ENCODE results near the gene GLCE. TPM values are rescaled to one million over a fixed set of nuclear protein-coding genes. Genes with fewer than 3 reads are reported as not detected.

The GLCE gene
- total and polyA plus RNA-seq, 10 donors: 2.8 to 13.3 (median 8.9) TPM

DNA sequence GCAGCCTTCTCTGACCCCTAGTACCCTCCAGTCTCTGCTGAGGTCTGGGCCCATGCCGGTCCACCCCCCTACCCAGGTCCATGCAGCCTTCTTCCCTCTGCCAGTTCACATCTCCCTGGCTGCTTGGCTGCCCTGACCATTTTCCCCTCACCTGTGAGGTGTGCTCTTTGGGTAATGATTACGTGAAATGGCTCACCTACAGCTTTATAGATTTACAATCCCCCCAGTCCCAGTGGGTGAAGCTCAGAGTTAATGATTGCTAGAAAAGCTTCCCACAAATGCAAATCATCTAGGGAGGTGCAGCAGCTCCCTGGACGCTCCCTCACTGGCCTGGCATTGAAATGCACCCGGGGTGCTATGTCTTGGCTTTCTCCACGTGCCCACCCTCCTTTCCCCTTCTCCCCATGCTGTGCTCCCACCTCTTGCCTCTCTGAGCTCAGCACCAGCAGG, 157.0 kb downstream of the GLCE start:
- no peaks in the 10 kb centered on the region for H3K9me3 ChIP-seq
- TF ChIP-seq POLR2AphosphoS5 (IDR thresholded peaks at IDR 0.05) (no peak), POLR2A (IDR thresholded peaks at IDR 0.05) (no peak)
- TF ChIP-seq, protein P1, sequence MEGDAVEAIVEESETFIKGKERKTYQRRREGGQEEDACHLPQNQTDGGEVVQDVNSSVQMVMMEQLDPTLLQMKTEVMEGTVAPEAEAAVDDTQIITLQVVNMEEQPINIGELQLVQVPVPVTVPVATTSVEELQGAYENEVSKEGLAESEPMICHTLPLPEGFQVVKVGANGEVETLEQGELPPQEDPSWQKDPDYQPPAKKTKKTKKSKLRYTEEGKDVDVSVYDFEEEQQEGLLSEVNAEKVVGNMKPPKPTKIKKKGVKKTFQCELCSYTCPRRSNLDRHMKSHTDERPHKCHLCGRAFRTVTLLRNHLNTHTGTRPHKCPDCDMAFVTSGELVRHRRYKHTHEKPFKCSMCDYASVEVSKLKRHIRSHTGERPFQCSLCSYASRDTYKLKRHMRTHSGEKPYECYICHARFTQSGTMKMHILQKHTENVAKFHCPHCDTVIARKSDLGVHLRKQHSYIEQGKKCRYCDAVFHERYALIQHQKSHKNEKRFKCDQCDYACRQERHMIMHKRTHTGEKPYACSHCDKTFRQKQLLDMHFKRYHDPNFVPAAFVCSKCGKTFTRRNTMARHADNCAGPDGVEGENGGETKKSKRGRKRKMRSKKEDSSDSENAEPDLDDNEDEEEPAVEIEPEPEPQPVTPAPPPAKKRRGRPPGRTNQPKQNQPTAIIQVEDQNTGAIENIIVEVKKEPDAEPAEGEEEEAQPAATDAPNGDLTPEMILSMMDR (IDR thresholded peaks at IDR 0.05 in 8 of 11, conservative IDR thresholded peaks at IDR 0.05 in 3 of 11): no peak
- no peak overlapping the region for H3K27ac ChIP-seq
- no peak for DNase-seq
- no peaks in the 10 kb centered on the region for H3K36me3 ChIP-seq
- H3K4me3 ChIP-seq: no peak overlapping the region
- peaks cover 0 to 36% (median 0%) of the 10 kb centered on the region in 7 donors for H3K27me3 ChIP-seq (replicated peaks in 1 of 7)
- H3K4me1 ChIP-seq: peaks cover 0 to 15% (median 0%) of the 10 kb centered on the region in 6 donors
- 60 to 80% (median 78%) methylated on average over 5 of the region's 5 CpGs for WGBS, 5 donors
- intact Hi-C loops (cut with DNase I; ENCODE audit: low total_unique reads): no loop called here

- DNase-seq: no peak
Observed at GRCh38 chr15:69318033-69318432, 157.6 kb downstream of the GLCE start.

GRCh38 chr15:69319384-69320375, 159.2 kb downstream of the GLCE start:
- Histone ChIP-seq H3K27me3 (replicated peaks in 1 of 7) (peaks cover 0 to 39% (median 0%) of the 10 kb centered on the region in 7 donors), H3K4me3 (no peak overlapping the region), H3K27ac (no peak overlapping the region), H3K4me1 (no peaks in the 10 kb centered on the region), H3K36me3 (no peaks in the 10 kb centered on the region), H3K9me3 (no peaks in the 10 kb centered on the region)
- WGBS, 5 donors: 44 to 55% (median 51%) methylated on average over 15 to 19 of the region's 19 CpGs
- intact Hi-C loops (cut with DNase I; ENCODE audit: low total_unique reads): no loop called here
- no peak for DNase-seq
- TF ChIP-seq, protein P1 (IDR thresholded peaks at IDR 0.05 in 8 of 11, conservative IDR thresholded peaks at IDR 0.05 in 3 of 11): no peak
- no peak for TF ChIP-seq POLR2A (IDR thresholded peaks at IDR 0.05)
- TF ChIP-seq POLR2AphosphoS5 (IDR thresholded peaks at IDR 0.05): no peak

More at GRCh38 chr15:69318033-69318432, 157.6 kb downstream of the GLCE start:
- H3K36me3 ChIP-seq: no peaks in the 10 kb centered on the region
- 87 to 97% (median 90%) methylated on average over 7 of the region's 7 CpGs for WGBS, 5 donors
- no peak overlapping the region for H3K4me3 ChIP-seq
- H3K27ac ChIP-seq: no peak overlapping the region
- intact Hi-C loops (cut with DNase I; ENCODE audit: low total_unique reads): no loop called here
- TF ChIP-seq POLR2AphosphoS5 (IDR thresholded peaks at IDR 0.05): no peak
- no peak for TF ChIP-seq POLR2A (IDR thresholded peaks at IDR 0.05)
- TF ChIP-seq, protein P1 (IDR thresholded peaks at IDR 0.05 in 8 of 11, conservative IDR thresholded peaks at IDR 0.05 in 3 of 11): no peak
- H3K27me3 ChIP-seq (replicated peaks in 1 of 7): peaks cover 0 to 38% (median 0%) of the 10 kb centered on the region in 7 donors
- peaks cover 0 to 12% (median 0%) of the 10 kb centered on the region in 6 donors for H3K4me1 ChIP-seq
- no peaks in the 10 kb centered on the region for H3K9me3 ChIP-seq

GRCh38 chr15:69320977-69321554, 160.6 kb downstream of the GLCE start:
- Histone ChIP-seq H3K4me3 (no peak overlapping the region), H3K36me3 (no peaks in the 10 kb centered on the region), H3K27me3 (replicated peaks in 1 of 7) (peaks cover 0 to 31% (median 0%) of the 10 kb centered on the region in 7 donors), H3K9me3 (no peaks in the 10 kb centered on the region), H3K4me1 (no peaks in the 10 kb centered on the region), H3K27ac (no peak overlapping the region)
- no peak for DNase-seq
- 36 to 72% (median 54%) methylated on average over 7 of the region's 7 CpGs for WGBS, 5 donors
- TF ChIP-seq POLR2AphosphoS5 (IDR thresholded peaks at IDR 0.05) (no peak), POLR2A (IDR thresholded peaks at IDR 0.05) (no peak)
- TF ChIP-seq, protein P1 (IDR thresholded peaks at IDR 0.05 in 8 of 11, conservative IDR thresholded peaks at IDR 0.05 in 3 of 11): no peak
- intact Hi-C loops (cut with DNase I; ENCODE audit: low total_unique reads): no loop called here
